HepG2 (cell line): ENCODE measurements around the gene HLF. TPM values are rescaled to one million over a fixed set of nuclear protein-coding genes. Genes with fewer than 3 reads are reported as not detected.

Experiments used
- ARNT2 ChIP-seq: sonication (generic); formaldehyde crosslinking; IDR thresholded peaks from 2 replicates; pipeline ENCODE4 v1.8.0; 2022; ENCODE audit warnings: mild to moderate bottlenecking, low read depth, missing genetic modification reagents, moderate library complexity
- CC2D1A ChIP-seq: sonication (generic); formaldehyde crosslinking; IDR thresholded peaks from 2 replicates; pipeline ENCODE4 v1.8.1; 2023; ENCODE audit warnings: mild to moderate bottlenecking, missing genetic modification reagents
- CCAR2 ChIP-seq: fragments of 200-400 bp; formaldehyde crosslinking; optimal IDR thresholded peaks from 2 replicates; pipeline ENCODE3; 2018; ENCODE audit warnings: low read depth, mild to moderate bottlenecking, low read length, moderate library complexity
- EEA1 ChIP-seq: sonication (generic); formaldehyde crosslinking; IDR thresholded peaks from 2 replicates; pipeline ENCODE4 v1.5.1; 2020; ENCODE audit warnings: mild to moderate bottlenecking, missing genetic modification reagents, borderline replicate concordance
- HDAC2 ChIP-seq: sonication (generic); formaldehyde crosslinking; IDR thresholded peaks from 2 replicates; pipeline ENCODE4 v1.4.0; 2020; ENCODE audit warnings: missing genetic modification reagents
- IKZF4 ChIP-seq: sonication (generic); formaldehyde crosslinking; IDR thresholded peaks from 2 replicates; pipeline ENCODE4 v1.5.1; 2020; ENCODE audit warnings: borderline replicate concordance, mild to moderate bottlenecking, low read depth, missing genetic modification reagents; ENCODE audit errors: not compliant biosample characterization
- NFYC ChIP-seq: IDR thresholded peaks from 2 replicates; pipeline ENCODE4 v1.6.1; 2016; ENCODE audit warnings: missing genetic modification reagents, missing compliant biosample characterization
- NONO ChIP-seq, 2 experiments: fragments of 450-650 bp in 1 of 2; sonication (generic) in 1 of 2; formaldehyde crosslinking in 1 of 2; IDR thresholded peaks in 1 of 2; conservative IDR thresholded peaks in 1 of 2; 2 replicates each; pipeline versions ENCODE4 v1.6.1 to v1.8.0; 2017 to 2022; ENCODE audit warnings: mild to moderate bottlenecking in 1 of 2, missing genetic modification reagents in 1 of 2, moderate library complexity in 1 of 2
- SRSF1 ChIP-seq: fragments of 200-400 bp; formaldehyde crosslinking; optimal IDR thresholded peaks from 2 replicates; pipeline ENCODE3; 2017; ENCODE audit warnings: mild to moderate bottlenecking, low read depth, low read length, moderate library complexity
- TERF1 ChIP-seq: sonication (generic); formaldehyde crosslinking; IDR thresholded peaks from 2 replicates; pipeline ENCODE4 v1.8.0; 2022; ENCODE audit warnings: mild to moderate bottlenecking, missing genetic modification reagents, moderate library complexity
- ZC3H4 ChIP-seq: sonication (generic); formaldehyde crosslinking; IDR thresholded peaks from 2 replicates; pipeline ENCODE4 v1.4.0; 2020; ENCODE audit warnings: missing genetic modification reagents, borderline replicate concordance
- ZNF138 ChIP-seq: sonication (generic); formaldehyde crosslinking; IDR thresholded peaks from 2 replicates; pipeline ENCODE4 v1.5.0; 2020; ENCODE audit warnings: mild to moderate bottlenecking, low read depth, missing genetic modification reagents
- ZNF510 ChIP-seq: sonication (generic); formaldehyde crosslinking; IDR thresholded peaks from 2 replicates; pipeline ENCODE4 v1.4.0; 2020; ENCODE audit warnings: low read depth, mild to moderate bottlenecking, missing genetic modification reagents
- ZNF569 ChIP-seq: sonication (generic); formaldehyde crosslinking; IDR thresholded peaks from 2 replicates; pipeline ENCODE4 v1.5.0; 2020; ENCODE audit warnings: mild to moderate bottlenecking, missing genetic modification reagents, moderate library complexity, borderline replicate concordance
- ZNF646 ChIP-seq: sonication (generic); formaldehyde crosslinking; IDR thresholded peaks from 2 replicates; pipeline ENCODE4 v1.9.0; 2021; ENCODE audit warnings: mild to moderate bottlenecking, missing genetic modification reagents
- ZNF704 ChIP-seq: sonication (generic); formaldehyde crosslinking; IDR thresholded peaks from 2 replicates; pipeline ENCODE4 v1.8.1; 2023; ENCODE audit warnings: mild to moderate bottlenecking, inconsistent platforms, moderate library complexity, missing genetic modification reagents, borderline replicate concordance
- ZNF724P ChIP-seq: sonication (generic); formaldehyde crosslinking; IDR thresholded peaks from 2 replicates; pipeline ENCODE4 v1.8.0; 2022; ENCODE audit warnings: missing genetic modification reagents, borderline replicate concordance
- ZNF773 ChIP-seq: sonication (generic); formaldehyde crosslinking; IDR thresholded peaks from 2 replicates; pipeline ENCODE4 v1.4.0; 2020; ENCODE audit warnings: missing genetic modification reagents, borderline replicate concordance
- polyA plus RNA-seq, 8 experiments: library from polyadenylated mRNA; depleted of rRNA in 3 of 8; stranded (reverse) in 7 of 8; unstranded in 1 of 8; fragments of >200 nt; fragmentation: Illumina TruSeq in 4 of 8; extraction: Trizol in 4 of 8; gene quantifications; 2 replicates each; pipeline versions ENCODE4 v1.2.1 to v1.2.3, GENCODE V29; 2011 to 2016; ENCODE audit warnings: low read depth in 4 of 8, missing spikeins in 1 of 8, mixed read lengths in 1 of 8; ENCODE audit not compliant: insufficient read depth in 1 of 8
- total RNA-seq, 5 experiments: library from RNA; depleted of rRNA; stranded (reverse); fragments of >200 nt; fragmentation: Illumina TruSeq; extraction: Trizol; gene quantifications; 2 replicates each; pipeline ENCODE4 v1.2.3, GENCODE V29; 2016; ENCODE audit warnings: low read depth in 1 of 5

HLF gene
- total and polyA plus RNA-seq, 2 of the 13 experiments (the other 11 are each of a cell fraction or from before 2014, with no cell fraction given), result 202 to 346 TPM

- TF ChIP-seq ZNF138 (CRISPR knock-in tag), result no peak
- peak; percentile 12 for TF ChIP-seq ZC3H4 (CRISPR knock-in tag)
- TF ChIP-seq CC2D1A (CRISPR knock-in tag), result no peak
- no peak for TF ChIP-seq ZNF569 (CRISPR knock-in tag)
- TF ChIP-seq IKZF4 (CRISPR knock-in tag), result peak; percentile 32
- no peak for TF ChIP-seq TERF1 (CRISPR knock-in tag)
- peak; percentile 40; the same call in 1 of the 2 replicates for TF ChIP-seq HDAC2 (CRISPR knock-in tag)
- no peak for TF ChIP-seq CCAR2
- TF ChIP-seq ZNF510, result no peak
- TF ChIP-seq NONO (IDR thresholded peaks at IDR 0.05), result no peak
- no peak for TF ChIP-seq NONO (CRISPR knock-in tag; conservative IDR thresholded peaks at IDR 0.05)
- no peak for TF ChIP-seq ZNF724P (CRISPR knock-in tag)
- TF ChIP-seq ARNT2 (CRISPR knock-in tag), result no peak; the same call in 1 of the 2 replicates
- no peak for TF ChIP-seq EEA1 (CRISPR knock-in tag)
- no peak for TF ChIP-seq SRSF1
- 0 out of 2 replicates have a peak, but pooled peaks have one; percentile 59 for TF ChIP-seq ZNF773 (CRISPR knock-in tag)
- TF ChIP-seq ZNF646, result no peak
- no peak for TF ChIP-seq ZNF704
- no peak for TF ChIP-seq NFYC (CRISPR knock-in tag)
Observed at GRCh38 chr17:55266051-55266957, 1.5 kb downstream of the HLF start (continued).
